Measurements from ENCODE around the gene CD93.

CD93 gene

DNA sequence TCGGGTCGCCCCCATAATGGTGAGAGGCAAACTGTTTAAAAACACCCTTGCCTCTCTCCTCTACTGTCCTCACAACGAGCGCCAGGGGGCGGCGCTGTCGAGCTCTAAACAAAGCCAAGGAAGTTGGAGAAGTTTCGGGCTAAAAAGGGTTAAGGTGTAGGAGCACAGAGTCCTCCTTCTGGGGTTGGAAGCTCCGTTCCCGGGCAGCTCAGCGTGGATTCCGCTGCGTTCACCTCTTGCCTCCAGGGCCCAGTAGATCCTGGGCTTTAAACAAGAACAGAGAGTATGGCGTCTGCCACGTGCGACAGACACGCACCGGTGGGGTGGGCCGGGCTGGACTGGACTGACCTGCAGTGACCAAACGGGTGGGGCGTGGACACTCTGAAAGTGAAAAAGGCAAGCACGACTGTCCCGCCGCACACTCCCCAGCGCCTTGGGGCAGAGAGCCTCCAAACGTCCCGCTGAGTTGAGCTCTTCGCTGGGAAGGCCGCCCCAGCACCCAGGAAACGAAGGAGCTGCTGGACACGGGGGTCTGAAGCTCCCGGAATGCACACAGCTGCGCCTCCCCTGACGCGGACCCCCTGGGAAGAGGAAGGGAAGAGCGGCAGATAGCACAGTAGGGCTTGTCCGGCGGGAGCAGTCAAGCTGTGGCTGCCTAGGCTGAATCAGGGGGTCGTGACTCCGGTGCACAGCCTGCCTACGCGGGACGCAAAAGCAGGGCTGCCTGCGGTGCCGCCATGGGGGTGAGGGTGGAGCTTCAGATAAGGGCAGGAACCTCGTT is 35.1 kb downstream of the CD93 start:
- no peak for DNase-seq

DNA sequence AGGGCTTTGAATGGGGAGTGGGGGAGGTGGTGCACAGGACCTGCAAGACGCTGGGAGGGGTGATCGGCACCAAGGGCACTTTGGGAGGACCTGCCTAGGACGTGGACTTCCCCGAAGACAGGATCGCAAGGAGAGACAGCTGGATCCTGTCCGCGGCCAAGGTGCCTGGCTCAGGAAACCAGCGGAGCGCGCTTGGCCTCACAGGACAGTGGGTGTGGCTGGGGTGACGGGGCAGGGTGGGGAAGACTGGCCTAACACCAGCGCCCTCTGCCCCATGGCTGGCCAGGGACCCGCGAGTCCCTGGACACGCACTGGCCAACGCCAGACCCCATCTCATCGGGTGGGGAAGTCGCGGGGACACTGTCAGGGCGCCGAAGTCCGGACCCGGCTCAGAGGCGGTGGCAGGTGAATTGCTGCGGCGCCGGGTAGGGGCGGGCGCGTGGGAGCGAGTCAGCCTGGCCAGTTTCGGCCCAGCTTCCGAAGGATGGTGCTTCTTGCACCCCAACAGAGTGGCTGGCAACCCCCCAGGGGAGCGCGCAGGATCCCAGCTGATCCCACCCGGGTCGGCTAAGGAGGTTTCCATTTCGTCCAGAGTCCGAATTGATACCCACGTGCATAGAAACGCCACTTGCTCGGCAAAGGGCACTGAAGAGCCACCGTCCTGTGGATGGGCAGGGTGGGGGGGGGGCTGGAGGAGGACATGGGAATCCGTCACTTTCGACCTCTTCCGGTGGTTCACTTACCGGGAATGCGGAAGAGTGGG is 35.9 kb downstream of the CD93 start:
- DNase-seq: no peak

DNA sequence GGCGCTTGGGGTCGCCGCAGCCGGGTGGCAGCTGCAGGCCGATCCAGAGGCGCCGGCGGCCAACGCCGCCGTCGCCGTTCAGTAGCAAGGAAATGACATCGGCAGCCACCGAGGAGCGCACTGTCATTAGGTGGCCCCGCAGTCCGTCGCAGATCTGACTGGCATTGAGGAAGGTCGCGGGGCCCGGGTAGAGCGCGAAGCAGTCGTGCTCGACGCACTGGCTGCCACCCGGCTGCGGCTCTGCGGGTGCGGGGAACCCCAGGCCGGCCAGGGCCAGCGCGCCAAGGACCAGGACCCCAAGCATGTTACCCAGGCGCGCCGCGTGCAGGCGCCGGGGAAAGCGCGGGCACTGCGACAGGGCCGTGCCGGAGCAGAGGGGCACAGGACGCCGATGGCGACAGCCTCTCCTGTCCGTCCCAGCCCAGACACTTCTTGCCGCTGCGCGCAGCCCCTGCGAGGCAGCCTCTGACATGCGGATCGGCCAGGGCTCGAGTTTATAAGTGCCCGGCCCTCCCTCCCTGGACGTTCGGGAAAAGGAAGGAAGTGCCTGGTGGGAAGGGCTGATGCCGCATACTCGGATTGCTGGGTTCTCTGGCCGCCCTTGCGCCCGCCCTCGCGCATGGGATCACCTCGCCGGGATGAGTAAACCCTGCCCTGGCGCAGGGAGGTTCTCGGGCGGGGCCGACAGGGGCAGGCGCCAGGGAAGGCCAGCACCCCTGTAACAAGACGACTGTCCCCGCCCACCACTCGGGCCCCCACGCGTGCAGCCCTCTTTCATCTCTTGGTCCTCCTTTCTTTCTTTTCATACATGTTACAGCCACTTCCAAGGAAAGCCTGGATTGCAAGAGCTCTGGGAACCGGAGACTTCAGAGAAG is 36.7 kb downstream of the CD93 start, which contains the start of gene THBD:
Gene THBD, minus strand, starts transcription at position 472 of the 875 bp plus-strand sequence. Its CDS starts 168 bp downstream, at position 304.
- DNase-seq: no peak

DNA sequence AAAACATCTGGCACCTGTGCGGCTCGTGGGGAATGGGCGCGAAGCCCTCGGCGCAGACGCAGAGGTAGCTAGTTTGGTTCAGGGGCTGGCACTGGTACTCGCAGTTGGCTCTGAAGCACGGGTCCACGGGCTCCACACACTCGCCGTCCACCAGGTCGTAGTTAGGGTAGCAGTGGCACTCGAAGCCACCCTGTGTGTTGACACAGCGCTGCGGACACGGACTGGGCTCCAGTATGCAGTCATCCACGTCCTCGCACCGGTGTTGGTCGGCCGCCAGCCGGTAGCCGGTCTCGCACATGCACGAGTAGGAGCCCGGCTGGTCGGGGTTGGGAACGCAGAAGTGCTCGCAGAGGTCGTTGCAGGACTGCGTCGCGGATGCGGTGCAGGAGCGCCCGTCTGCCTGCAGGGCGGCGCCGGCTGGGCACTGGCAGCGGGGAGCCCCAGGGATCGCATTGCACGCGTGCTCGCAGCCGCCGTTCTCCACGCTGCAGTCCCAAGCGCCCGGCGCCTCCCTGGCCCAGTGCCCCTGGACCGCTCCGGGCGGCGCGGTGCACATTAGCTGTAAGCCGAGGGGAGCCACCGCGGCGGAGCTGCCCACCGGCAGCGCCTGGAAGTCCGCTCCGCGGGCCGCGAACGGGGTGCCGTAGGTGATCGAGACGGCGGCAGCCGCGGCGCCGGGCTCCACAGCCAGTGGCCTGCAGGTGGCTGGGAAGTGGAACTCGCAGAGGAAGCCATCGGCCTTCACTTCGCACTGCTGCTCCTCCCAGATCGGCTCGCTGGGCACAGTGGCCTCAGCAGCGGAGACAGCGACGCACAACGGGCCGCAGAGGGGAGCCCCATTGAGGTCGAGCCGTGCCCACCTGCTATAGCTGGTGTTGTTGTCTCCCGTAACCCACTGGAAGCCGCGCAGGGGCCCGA is 37.6 kb downstream of the CD93 start:
- no peak for DNase-seq

DNA sequence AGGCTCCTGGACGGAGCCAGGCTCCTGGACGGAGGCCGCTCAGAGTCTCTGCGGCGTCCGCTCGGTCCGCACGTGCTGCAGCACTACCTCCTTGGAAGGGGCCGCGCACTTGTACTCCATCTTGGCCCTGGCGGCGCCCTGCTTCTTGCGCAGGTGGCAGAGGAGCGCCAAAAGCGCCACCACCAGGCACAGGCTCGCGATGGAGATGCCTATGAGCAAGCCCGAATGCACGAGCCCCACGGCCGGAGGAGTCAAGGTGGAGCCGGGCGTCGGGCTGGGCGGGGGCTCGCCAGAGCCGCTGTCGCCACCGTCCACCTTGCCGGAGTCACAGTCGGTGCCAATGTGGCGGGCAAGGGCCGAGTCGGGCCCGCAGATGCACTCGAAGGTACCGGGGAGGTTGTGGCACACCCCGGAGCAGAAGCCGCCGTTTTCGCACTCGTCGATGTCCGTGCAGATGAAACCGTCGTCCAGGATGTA is 38.3 kb downstream of the CD93 start:
- DNase-seq: no peak

DNA sequence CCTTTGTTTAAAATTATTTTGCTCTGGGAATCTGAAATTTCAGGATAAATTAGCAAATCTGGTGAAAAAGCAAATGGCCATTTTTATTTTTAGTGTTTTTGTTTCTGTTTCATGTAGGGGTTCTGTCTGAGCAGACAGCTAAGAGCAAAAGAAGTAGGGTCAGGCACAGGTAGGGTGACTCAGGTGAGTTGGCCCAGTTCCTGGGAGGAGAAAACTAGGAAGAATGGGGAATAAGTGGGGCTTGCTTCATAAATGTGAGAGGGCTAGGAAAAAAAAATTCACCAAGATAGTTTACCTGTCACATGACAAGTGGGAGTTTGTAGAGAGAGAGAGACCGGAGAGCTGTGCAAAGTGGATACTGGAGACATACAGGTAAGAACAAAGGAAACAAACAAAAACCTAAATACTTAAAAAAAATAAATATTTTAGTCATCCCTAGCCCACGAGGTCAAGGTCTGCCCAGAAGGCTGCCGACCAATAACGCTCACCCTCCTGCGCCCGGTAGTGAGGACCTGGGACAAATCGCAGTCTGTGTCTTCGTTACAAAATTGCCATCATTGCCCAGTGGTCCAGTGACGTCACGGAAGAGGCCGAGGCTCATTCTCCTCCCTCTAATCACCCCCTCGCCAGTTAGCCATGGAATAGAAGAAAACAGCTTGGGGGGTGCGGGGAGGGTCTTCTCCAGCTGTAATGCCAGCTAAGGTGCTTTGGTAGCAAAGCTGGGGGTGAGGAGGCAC is 39.0 kb downstream of the CD93 start:
- no peak for DNase-seq

DNA sequence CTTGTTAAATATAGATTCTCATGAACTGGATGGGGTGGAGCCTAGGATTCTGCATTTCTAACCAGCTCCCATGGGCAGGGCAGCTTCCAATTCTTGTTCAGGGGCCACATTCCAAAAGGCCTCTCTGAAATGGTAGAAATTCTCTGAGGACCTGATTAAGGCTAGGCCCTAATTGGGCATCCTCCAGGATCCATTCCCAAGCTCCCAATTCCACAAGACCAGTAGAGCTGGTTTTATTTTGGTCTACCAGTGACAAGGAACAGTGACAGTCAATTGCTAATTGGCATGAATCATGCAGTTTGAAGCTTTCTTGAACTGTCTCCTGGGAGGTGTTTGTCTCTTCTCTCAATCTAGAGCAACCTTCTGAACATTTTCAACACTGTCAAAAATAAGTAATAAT is 39.7 kb downstream of the CD93 start:
- DNase-seq: no peak

DNA sequence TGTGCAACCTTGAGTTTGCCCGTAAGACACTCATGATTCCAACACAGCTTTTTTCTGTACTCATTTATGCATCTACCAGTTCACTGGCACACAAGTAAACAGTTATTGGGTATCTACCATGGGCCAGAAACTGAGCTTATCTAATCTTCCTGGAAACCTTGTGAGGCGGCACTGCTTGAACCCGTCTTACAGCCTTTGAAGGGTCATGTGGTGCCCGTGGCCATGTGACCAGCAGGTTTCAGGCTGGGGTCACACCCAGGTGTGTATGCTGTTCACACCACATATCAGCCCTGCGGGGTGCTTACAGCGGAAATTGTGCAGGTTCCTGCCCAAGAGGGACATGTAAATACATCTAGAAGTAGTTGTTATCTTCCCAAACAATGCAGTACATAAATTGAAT is 42.7 kb downstream of the CD93 start:
- no peak for DNase-seq

DNA sequence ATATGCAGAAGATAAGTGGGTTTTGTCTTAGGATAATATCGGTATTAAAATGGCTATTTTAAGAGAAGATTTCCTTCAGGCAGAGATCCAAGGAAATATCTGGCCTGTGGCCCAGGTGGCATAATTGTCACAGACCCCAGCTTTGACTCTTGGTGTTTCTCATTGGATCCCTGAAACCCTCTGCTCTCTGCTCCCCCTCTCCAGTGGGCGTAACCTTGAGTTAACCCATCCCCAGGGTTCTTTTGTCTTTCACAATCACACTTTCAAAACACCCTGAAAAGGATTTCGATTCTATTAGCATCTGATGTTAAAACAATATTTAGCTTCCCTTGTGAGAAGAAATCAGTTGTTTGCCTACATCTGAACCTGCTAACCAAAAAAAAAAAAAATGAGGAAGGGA is 43.9 kb downstream of the CD93 start:
- no peak for DNase-seq

DNA sequence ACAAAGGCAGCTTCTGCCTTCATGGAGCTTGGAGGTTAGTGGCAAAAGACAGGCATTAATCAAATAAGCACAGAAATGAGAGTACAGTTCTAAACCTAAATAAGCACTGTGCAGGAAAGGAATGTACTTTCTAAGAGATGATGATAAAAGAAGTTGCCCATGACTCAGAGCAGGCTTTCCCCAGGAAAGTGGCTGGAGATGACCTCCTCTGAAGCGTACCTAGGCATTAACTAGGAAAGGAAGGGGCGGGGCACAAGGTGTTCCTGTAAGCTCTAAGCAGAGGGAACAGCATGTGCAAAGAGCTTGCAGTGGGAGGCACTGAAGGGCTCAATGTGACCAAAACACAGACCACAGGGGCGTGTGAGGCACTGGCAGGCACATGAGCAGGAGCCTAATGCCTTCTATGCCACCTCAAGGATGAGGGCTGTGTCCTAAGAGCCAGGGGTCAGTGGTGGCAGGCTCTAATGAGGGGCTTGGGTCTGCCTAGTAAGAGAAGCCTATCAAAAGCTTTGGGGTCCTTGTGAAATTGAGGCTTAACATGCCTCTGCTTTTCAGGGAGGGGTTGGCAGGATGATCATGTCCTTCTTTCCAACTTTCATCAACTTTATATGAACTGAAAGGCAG is 46.1 kb downstream of the CD93 start:
- DNase-seq: no peak

DNA sequence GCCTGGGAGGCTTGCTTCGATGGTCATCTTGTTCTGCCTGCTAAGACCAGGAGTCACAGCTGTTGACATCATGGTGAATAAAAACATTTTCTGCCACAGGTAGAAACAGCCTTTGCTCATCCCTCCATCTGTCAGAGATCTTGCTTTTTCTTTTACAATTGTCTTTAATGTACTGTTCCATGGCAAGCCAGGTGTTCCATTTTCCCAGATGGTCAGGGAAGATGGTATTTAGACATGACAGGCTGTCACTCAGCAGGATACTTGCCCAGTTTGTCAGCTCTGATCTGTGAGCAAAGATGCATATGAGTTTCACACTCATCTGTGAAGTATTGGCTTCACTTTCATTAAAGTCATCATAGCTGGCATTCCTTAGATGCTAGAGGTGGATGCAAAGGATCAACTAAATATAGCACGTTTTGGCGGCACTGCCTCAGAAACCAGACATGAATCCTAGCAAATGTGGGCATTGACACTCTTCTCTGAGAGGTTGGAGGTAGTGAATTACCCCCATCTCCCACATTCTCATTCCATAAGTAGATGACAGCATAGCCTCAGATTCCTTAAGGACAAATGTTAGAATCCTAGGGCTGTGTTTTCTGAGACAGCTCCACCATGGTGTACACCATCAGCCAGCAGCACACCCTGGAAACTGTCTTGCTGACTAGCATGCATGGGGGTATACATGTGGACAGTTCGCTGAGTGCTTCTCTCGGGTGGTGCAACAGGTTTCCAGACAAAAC is 46.8 kb downstream of the CD93 start:
- no peak for DNase-seq

DNA sequence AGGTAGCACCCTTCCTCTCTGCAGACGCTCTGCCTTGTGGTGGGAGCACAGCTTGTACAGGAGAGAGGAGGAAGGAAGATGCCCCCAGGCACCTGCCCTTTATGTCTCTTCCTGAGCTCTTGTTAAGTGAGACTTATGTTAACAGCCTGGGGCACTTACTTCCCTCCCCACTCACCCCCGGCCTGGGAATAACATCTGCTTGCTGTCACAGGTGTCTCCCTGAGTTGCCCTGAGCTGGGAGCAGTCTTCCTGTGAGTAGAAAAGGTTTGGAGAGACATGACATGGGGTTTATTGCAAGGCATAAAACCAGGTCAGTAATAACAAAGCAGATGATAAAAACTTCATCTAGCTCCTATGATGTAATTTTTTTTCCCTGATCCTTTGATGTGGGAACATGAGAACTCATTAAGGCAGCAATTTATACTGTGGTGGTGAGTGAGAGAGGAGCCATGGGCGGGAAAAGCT is 49.1 kb downstream of the CD93 start:
- DNase-seq: no peak

DNA sequence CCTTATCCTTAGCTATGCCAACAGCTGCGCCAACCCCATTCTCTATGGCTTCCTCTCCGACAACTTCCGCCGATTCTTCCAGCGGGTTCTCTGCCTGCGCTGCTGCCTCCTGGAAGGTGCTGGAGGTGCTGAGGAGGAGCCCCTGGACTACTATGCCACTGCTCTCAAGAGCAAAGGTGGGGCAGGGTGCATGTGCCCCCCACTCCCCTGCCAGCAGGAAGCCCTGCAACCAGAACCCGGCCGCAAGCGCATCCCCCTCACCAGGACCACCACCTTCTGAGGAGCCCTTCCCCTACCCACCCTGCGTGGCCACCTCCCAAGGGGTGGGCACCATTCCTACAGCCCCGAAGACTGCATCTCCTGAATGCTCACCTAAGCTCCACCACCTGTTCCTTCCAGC is 49.8 kb downstream of the CD93 start:
- no peak for DNase-seq

DNA sequence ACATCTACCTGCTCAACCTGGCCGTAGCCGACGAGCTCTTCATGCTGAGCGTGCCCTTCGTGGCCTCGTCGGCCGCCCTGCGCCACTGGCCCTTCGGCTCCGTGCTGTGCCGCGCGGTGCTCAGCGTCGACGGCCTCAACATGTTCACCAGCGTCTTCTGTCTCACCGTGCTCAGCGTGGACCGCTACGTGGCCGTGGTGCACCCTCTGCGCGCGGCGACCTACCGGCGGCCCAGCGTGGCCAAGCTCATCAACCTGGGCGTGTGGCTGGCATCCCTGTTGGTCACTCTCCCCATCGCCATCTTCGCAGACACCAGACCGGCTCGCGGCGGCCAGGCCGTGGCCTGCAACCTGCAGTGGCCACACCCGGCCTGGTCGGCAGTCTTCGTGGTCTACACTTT is 50.4 kb downstream of the CD93 start:
- DNase-seq: no peak

DNA sequence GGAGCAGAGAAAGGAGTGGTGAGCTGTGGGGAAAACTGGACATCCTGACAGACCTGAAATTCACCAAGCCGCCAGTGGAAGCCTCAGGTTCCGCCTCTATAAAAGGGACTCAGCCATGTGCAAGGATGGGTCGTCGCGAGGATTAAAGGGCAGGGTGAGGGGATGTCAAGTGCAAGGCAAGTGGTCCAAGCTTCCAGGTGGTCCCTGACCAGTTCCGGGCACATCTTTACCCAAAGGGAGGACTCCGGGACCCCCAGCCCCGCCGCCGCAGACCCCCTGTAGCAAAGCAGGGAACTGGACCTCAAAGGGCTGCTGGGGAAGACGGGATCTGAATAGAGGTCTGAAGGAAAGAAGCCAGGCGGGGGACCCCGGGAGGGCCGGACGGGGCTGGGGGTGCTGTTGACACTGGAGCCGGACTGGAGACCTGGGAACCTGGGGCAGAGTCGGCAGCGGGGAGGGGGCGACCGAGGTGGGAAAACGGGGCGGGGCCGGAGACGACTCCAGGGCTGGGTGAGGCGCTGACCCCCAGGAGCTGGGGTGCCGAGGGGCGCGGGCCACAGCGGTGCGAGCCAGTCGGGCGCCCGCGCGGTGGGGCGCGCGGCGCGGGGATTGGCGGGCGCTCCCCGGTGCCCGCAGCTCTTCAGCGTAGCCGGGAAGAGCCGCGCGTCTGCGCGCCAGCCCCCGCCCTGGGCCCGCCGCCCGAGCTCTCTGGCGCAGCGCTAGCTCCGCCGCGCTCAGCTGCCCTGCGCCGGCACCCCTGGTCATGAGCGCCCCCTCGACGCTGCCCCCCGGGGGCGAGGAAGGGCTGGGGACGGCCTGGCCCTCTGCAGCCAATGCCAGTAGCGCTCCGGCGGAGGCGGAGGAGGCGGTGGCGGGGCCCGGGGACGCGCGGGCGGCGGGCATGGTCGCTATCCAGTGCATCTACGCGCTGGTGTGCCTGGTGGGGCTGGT is 51.1 kb downstream of the CD93 start, which contains the start of gene SSTR4:
Gene SSTR4, plus strand, starts transcription at position 592 of the 951 bp plus-strand sequence. Its CDS starts 172 bp downstream, at position 764.
- DNase-seq: no peak

DNA sequence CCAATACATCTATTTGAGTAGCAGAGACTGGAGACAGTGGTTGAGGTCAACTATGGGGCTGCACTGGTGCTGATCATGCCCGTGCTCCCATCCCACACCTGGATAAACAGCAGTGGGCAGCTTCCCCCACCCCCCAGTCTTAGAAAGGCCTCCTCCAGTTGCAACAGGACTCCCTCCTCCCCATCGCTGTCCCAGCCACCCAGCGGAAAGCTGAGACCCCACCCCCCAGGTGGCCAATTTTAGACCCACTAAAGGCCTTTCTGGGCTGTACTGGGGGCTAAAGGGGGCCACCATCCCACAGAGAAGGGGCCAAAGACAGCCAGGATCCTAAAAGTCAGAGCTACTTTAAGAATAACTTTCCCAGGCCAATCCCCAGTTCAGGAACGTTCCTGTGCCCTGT is 52.2 kb downstream of the CD93 start:
- no peak for DNase-seq

DNA sequence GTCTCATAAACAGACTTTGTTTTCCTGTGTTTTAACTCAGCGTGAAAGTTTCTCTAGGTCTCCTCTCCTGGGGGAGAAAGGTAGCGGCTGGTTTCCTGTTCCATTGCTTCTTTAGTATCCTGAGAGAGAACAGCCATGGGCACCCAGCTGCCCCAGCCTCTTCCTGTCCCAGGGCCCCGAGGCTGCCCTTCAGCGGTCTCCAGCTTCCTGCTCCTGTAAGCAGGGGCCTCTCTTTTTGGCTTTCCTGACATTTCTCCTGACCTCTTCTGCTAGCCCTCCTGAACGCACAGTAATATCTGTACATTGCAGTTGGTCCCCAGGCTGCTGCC is 53.4 kb downstream of the CD93 start:
- no peak for DNase-seq

DNA sequence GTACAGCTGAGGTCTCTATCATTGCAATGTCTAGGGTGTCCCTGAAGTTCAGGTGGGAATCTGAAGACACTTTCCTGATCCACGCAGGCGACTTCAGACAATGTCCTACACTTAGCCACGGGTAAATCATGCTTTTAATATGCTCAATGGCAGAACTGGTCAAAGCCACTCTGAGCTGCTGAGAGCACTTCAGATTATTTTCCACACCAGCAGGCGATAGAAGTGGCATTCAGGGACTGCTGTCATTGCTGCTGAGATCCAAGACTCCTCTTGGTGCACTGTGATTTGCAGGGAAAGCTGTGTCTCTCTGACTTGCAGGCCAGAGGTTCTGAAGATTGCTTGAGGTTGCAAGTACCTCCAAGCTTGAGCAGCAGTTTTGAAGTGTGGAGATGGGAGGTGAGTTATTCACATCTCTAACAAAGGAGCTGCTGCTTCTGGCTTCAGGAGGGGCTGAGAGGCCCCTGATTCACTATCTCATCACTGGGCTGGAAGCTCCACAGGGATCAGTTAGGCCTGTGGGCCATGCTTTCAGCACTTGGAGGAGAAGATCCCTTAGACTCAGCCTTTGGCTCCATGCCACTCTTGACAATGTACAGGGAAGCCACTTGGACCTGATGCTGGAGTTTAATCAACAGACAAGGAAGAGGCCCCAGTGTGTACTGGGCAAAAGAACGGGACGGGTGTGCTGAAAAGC is 53.9 kb downstream of the CD93 start:
- no peak for DNase-seq
